Dermis blood vessel endothelial cell (primary cell): ENCODE data around the gene GHRHR. TPM values are rescaled to one million over a fixed set of nuclear protein-coding genes. Genes with fewer than 3 reads are reported as not detected.

Experiments
- DNase-seq: peaks from one replicate; pipeline ENCODE4 v3.0.0; 2010
- total RNA-seq: library from RNA; depleted of rRNA; stranded (reverse); fragments of >200 nt; gene quantifications from 2 replicates; pipeline ENCODE4 v1.2.3, GENCODE V29; 2014

The GHRHR gene
- total RNA-seq, result 0.09 TPM in 1 of 2 replicates, not detected in the other

GRCh38 chr7:30963842-30964241, at the start of gene GHRHR:
TSS of gene GHRHR (plus strand) at chr7:30963953. CDS start at chr7:30964069, 116 bp downstream.
- DNase-seq, result no peak

DNA sequence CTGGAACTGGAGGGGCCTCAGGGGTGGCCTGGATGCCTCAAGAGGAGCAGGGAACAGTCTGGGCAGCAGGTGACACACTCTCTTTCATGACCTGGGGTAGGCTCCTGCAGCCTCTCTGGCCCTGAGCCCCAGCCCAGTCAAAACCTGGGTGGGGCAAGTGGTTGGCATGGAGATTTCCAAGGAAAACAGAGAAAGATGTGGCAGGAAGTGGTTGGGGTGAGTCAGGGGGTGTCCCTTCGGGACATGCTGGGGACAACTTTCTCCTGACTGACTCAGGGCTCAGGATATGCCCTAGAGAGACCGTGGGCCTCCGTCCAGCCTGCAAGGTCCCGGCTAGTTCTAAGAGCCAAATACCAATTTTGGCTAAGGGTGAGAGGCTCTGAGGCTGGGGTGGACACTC, 49.2 kb upstream of the GHRHR start:
- DNase-seq, result no peak

- DNase-seq, result no peak
Measured at GRCh38 chr7:30915005-30915601, 48.6 kb upstream of the GHRHR start.

DNA sequence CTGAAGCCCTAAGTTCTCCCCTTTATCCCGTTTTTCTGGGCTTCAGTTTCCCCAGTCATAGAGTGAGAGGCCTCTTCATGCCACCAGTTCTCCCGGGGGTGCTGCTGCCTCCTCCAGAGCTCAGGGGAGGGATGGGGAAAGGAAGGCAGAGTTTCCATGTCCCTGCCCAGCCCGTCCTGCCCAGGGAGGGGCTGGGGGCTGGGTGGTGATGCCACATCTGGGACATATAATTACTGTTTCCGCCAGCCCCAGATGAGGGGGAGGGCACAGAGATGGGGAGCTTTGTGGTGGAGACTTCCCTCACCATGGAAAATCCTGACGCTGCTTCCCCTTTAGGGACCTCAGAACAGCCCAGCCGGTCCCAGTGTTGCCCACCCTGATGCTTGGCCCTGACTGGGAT, 48.0 kb upstream of the GHRHR start:
- DNase-seq, result no peak

DNA sequence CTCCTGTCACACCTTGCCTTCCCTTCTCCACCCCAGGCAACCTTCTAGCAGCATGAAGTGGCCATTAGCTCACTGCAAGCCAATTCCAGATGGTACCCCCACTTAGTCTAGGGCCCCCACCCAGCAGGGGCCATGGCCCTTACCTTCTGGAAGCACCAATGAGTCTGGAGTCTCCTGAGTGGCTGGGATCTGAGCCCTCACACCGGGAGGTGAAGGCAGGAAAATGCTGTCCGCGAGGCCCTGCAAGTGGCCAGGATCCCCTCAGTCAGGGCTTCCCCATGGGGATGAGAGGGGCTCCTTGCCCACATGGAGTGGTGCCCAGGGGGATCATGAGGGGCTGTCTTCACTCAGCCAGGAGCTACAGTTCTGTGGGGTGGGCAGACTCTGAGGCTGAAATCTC, 47.5 kb upstream of the GHRHR start:
- DNase-seq, result no peak

DNA sequence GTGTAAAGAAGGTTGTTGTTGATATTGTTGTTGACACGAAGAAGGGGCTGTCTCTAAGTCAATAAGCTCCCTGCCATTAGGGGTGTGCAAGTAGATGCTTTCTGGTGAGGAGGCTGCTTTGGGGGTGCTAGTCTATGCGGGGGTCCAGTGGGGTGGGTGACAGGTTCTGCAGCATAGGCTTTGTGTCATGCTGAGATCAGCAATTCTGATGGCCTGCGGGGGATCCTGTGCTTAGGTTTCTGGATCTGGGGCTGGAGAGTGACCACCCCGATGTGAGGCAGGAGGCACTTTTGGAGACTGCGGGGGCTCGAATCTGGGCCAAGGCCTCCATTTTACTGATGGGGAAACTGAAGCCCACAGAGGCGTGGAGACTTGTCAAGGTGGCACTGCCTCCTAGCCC, 47.0 kb upstream of the GHRHR start:
- no peak for DNase-seq

DNA sequence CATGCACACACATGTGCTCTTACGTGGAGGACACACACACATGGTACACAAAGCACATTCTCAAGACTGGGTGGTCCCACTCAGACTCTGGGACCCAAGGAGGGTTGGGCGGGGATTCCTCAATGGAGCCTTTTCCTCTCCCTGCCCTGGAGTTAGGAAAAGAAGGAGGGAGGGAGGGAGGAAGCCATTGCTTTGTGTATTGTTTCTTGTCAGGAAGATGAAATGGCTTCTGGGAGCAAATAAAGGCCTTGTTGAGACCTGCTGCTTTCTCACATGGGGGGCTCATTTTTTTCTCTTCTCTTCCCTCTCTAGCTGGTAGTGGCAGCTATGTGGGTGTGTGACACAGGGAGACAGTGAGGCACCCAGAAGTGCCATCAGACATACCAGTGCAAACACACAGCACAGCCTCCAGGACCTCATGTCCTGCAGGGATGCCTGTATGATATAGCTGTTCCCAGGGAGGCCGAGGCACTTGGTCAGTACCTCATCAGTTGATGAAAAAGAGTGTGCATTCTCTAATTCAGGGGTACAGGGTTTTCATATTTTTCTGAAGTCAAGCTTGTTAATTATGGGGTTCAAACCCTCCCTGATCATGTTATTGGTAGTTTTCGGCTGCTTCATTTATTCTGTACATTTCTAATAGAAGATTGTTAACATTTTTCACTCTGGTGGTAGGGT, 46.4 kb upstream of the GHRHR start:
- DNase-seq, result no peak

GRCh38 chr7:30918676-30919075, 45.1 kb upstream of the GHRHR start:
- DNase-seq, result no peak

DNA sequence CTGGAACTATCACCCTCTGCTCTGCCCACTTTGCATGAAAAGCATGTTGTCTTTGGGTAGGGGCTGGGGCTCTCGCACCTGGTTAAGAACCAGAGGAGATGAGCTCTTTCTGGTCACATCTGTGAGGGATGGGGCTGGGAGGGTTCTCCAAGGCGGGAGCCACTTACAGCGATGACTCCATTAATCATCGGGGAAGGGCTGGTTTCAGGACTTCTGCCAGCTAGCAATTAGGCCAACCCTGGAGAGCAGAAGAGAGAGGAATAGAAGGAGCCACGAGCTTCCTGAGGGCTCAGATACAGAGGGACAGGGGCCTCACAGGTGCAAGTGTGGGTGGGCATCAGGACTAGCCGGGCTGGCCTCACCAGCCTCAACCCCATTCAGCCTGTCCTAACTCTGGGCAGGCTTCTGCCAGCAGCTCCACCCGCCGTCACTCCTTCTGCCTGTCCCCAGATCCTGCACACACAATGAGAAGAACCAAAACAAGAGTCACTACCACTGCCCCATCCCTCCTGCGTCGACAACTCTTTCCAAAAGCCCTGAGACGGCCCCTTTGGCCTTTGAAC, 43.7 kb upstream of the GHRHR start:
- no peak for DNase-seq

DNA sequence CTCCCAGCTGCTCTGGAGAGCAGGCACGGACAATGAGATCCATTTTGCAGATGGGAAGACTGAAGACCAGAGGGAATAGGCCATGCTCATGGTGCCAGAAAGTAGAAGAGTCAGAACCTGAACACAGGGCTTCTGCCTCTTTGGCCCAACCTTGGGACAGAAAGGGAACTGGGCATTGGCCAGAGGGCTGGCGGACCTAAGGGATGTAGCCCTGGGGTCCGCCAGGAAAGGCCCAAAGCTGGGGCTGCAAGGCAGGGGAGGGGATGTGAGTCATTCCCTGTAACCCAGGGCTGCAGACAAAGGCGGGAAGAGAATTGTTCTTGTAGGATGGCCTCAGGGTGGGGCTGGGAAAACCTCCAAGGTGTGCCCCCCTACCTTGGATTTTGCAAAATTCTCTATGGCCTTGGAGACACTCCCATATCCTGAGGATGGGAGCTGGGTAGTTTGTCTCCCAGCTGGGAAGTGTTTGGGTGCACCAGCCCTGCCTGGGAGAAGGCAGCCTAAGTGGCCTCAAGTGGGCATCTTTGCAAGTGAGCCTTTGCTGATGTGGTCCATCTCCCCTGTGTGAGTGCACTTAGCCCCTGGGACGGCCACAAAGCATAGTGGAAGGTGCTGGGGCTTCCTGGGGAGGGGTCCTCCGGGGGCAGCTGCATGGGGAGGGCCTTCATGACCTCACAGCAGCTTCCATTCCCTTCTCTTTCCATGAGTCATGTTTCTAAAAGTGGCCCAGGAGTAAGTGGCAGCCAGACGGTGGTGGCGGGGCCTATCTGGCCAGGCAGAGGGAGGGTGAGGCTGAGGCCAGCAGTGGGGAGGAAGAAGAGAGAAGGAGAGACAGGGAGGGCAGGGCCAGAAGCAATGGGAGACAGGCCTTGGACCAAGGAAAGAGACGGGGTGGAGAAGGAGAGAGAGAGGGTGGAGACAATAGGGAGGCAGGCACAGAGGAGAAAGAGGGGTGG, 42.9 kb upstream of the GHRHR start:
- DNase-seq, result peak; percentile 72

- DNase-seq, result no peak
Measured at GRCh38 chr7:30921540-30922401, 42.0 kb upstream of the GHRHR start.

GRCh38 chr7:30922596-30922995, 41.2 kb upstream of the GHRHR start:
- DNase-seq, result no peak

- DNase-seq, result no peak
Measured at GRCh38 chr7:30923009-30923773, 40.6 kb upstream of the GHRHR start.

GRCh38 chr7:30923774-30924413, 39.9 kb upstream of the GHRHR start:
- DNase-seq, result no peak

DNA sequence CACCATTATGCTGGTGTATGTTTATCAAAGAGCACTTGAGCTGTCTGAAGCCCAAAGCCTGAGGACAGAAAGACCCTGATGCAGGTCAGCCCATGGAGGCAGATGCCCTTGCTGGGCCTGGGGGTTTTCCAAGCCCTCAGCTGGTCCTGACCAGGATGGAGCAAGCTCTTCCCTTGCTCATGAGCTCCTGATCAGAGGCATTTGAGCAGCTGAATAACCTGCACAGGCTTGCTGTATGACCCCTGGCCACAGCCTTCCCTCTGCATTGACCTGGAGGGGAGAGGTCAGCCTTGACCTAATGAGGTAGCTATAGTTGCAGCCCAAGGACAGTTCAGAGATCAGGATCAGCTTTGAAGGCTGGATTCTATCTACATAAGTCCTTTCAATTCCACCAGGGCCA, 39.1 kb upstream of the GHRHR start:
- DNase-seq, result no peak

DNA sequence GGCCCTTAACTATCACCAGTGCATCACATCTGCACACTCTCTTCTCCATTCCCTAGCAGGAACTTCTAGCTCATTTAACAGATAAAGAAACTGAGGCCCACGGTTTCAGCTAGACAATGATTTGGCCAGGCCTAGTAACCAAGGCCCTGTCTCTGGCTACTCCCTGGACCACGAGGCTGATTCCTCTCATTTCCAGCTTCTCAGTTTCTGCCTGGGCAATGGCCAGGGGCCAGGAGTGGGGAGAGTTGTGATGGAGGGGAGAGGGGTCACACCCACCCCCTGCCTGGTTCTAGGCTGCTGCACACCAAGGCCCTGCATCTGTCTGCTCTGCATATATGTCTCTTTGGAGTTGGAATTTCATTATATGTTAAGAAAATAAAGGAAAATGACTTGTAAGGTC, 38.6 kb upstream of the GHRHR start:
- no peak for DNase-seq

DNA sequence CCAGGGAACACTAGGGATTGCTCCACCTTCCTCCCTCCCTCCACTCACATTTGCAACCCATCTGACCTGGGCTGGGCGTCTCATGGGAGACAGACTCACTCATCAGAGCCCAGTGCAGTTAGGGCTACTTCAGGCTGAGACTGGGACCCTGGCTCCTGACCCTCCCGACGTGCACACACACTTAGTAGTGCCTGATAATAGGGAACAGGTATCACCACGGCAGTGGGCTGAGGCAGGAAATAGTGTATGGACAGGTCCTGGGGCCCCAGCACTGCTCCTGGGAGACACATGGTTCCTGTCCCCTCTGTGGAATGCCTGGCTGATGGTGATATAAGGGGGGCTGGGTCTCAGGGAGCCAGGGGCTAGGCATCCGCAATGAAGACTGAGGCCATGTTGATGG, 37.8 kb upstream of the GHRHR start:
- DNase-seq, result no peak

DNA sequence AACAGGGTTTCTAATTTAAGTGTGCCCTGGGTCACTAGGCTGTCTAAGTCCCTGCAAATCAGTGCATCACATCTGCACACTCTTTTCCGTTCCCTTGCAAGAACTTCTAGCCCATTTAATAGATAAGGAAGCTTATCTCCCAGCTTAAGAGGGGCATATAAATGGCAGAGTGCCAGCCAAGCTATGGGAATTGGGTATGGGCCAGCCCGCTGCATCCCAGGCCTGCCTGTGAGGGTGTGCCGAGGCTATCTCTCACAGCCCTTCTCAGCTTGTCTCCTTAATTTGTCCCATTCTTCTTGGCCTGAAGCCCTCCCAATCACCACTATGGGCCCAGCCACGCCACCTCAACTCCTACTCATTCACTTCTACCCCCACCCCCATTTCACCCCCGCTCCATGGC, 37.4 kb upstream of the GHRHR start:
- DNase-seq, result peak; percentile 25

DNA sequence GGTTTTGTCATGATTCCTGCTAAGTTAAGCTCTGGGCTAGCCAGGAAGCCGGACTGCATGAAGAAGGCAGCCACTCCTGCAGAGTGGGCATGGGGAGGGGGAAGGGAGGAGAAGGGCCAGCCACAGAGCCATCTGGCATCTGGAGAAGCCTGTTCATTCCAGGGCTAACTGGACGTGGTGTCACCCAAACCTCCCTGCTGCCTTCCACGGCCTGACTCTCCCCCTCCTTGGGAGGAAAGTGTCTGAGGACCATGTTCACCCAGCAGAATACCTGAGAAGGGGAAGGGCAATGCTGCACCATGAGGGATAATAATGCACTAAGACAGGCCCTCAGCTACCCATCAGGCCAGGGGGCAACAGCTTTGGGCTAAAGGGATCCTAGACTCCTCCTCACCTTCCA, 36.7 kb upstream of the GHRHR start:
- DNase-seq, result no peak

GRCh38 chr7:30927559-30927958, 36.2 kb upstream of the GHRHR start:
- no peak for DNase-seq
